NCI-H446 treated with DMSO at 0.1 percent for 48 hours (cell line): ENCODE data around the gene TRIM3.

ENCODE experiments used
- DNase-seq: peaks from one replicate; lab custom pipeline; 2025; lab: John Stamatoyannopoulos, UW

TRIM3 gene

GRCh38 chr11:6437993-6438392, 35.7 kb downstream of the TRIM3 start:
- DNase-seq, result no peak

- DNase-seq, result no peak
Observed at GRCh38 chr11:6437423-6437822, 36.3 kb downstream of the TRIM3 start.

- no peak for DNase-seq
Observed at GRCh38 chr11:6433998-6434660, 39.6 kb downstream of the TRIM3 start.

GRCh38 chr11:6431861-6432260, 41.9 kb downstream of the TRIM3 start:
- no peak for DNase-seq

- no peak for DNase-seq
Observed at GRCh38 chr11:6427516-6427915, 46.2 kb downstream of the TRIM3 start.

GRCh38 chr11:6420677-6421076, 53.1 kb downstream of the TRIM3 start:
- no peak for DNase-seq

GRCh38 chr11:6419009-6419631, 54.6 kb downstream of the TRIM3 start, which contains the start of gene APBB1:
APBB1 (minus strand) TSS chr11:6419094; CDS start chr11:6411347, 7,747 bp downstream.
- DNase-seq, result no peak

- DNase-seq, result no peak
Observed at GRCh38 chr11:6418557-6419008, 55.2 kb downstream of the TRIM3 start.

- DNase-seq, result no peak
Observed at GRCh38 chr11:6417907-6418556, 55.7 kb downstream of the TRIM3 start.

- no peak for DNase-seq
Observed at GRCh38 chr11:6415797-6416196, 57.9 kb downstream of the TRIM3 start.

- DNase-seq, result no peak
Observed at GRCh38 chr11:6414874-6415328, 58.8 kb downstream of the TRIM3 start.

- no peak for DNase-seq
Observed at GRCh38 chr11:6413791-6414201, 59.9 kb downstream of the TRIM3 start.

- no peak for DNase-seq
Observed at GRCh38 chr11:6411594-6412031, 62.1 kb downstream of the TRIM3 start.

GRCh38 chr11:6410695-6411430, 62.9 kb downstream of the TRIM3 start:
- DNase-seq, result no peak

GRCh38 chr11:6406370-6406769, 67.4 kb downstream of the TRIM3 start:
- no peak for DNase-seq

GRCh38 chr11:6405846-6406245, 67.9 kb downstream of the TRIM3 start:
- DNase-seq, result no peak

GRCh38 chr11:6405052-6405667, 68.6 kb downstream of the TRIM3 start:
- no peak for DNase-seq

GRCh38 chr11:6404342-6405051, 69.2 kb downstream of the TRIM3 start:
- DNase-seq, result no peak

GRCh38 chr11:6403539-6403938, 70.2 kb downstream of the TRIM3 start:
- DNase-seq, result no peak

GRCh38 chr11:6402561-6402981, 71.2 kb downstream of the TRIM3 start:
- no peak for DNase-seq

GRCh38 chr11:6402061-6402470, 71.7 kb downstream of the TRIM3 start:
- DNase-seq, result no peak
